ENCODE results near the gene MAP4K4. TPM values are rescaled to one million over a fixed set of nuclear protein-coding genes. Genes with fewer than 3 reads are reported as not detected.

The MAP4K4 gene
- total RNA-seq, 1 donor from 2014 or later: 166 TPM

GRCh38 chr2:101677658-101678057, 19.8 kb upstream of the MAP4K4 start:
- no peak overlapping the region for H3K4me3 Mint-ChIP-seq
- H3K27me3 Mint-ChIP-seq: no peaks in the 10 kb centered on the region
- peaks cover 3% of the 10 kb centered on the region for H3K9me3 Mint-ChIP-seq
- no peaks in the 10 kb centered on the region for H3K4me1 Mint-ChIP-seq (ENCODE audit: unreplicated experiment)
- H3K36me3 Mint-ChIP-seq: no peaks in the 10 kb centered on the region
- DNase-seq (ENCODE audit: extremely low spot score, unreplicated experiment): no peak
- no peak overlapping the region for H3K27ac Mint-ChIP-seq
- TF ChIP-seq CTCF (conservative IDR thresholded peaks at IDR 0.05): no peak

GRCh38 chr2:101678379-101678778, 19.1 kb upstream of the MAP4K4 start:
- Mint-ChIP-seq H3K9me3 (peaks cover 3% of the 10 kb centered on the region), H3K4me3 (no peak overlapping the region), H3K27ac (no peak overlapping the region), H3K27me3 (no peaks in the 10 kb centered on the region), H3K36me3 (no peaks in the 10 kb centered on the region), H3K4me1 (ENCODE audit: unreplicated experiment) (no peaks in the 10 kb centered on the region)
- no peak for TF ChIP-seq CTCF (conservative IDR thresholded peaks at IDR 0.05)
- DNase-seq (ENCODE audit: extremely low spot score, unreplicated experiment): no peak

- H3K27ac Mint-ChIP-seq: no peak overlapping the region
- DNase-seq (ENCODE audit: extremely low spot score, unreplicated experiment): no peak
- H3K4me1 Mint-ChIP-seq (ENCODE audit: unreplicated experiment): no peaks in the 10 kb centered on the region
- TF ChIP-seq CTCF (conservative IDR thresholded peaks at IDR 0.05): no peak
- no peaks in the 10 kb centered on the region for H3K36me3 Mint-ChIP-seq
- peaks cover 3% of the 10 kb centered on the region for H3K9me3 Mint-ChIP-seq
- no peaks in the 10 kb centered on the region for H3K27me3 Mint-ChIP-seq
- H3K4me3 Mint-ChIP-seq: no peak overlapping the region
These were observed 18.3 kb upstream of the MAP4K4 start for GRCh38 chr2:101679037-101679726.

- no peaks in the 10 kb centered on the region for H3K36me3 Mint-ChIP-seq
- no peaks in the 10 kb centered on the region for H3K4me1 Mint-ChIP-seq (ENCODE audit: unreplicated experiment)
- peaks cover 3% of the 10 kb centered on the region for H3K9me3 Mint-ChIP-seq
- H3K27ac Mint-ChIP-seq: no peak overlapping the region
- no peak for DNase-seq (ENCODE audit: extremely low spot score, unreplicated experiment)
- no peaks in the 10 kb centered on the region for H3K27me3 Mint-ChIP-seq
- TF ChIP-seq CTCF (conservative IDR thresholded peaks at IDR 0.05): no peak
- no peak overlapping the region for H3K4me3 Mint-ChIP-seq
These were observed 17.6 kb upstream of the MAP4K4 start for GRCh38 chr2:101679801-101680487.

GRCh38 chr2:101682311-101682710, 15.2 kb upstream of the MAP4K4 start:
- no peaks in the 10 kb centered on the region for H3K4me1 Mint-ChIP-seq (ENCODE audit: unreplicated experiment)
- no peaks in the 10 kb centered on the region for H3K27me3 Mint-ChIP-seq
- H3K9me3 Mint-ChIP-seq: no peaks in the 10 kb centered on the region
- DNase-seq (ENCODE audit: extremely low spot score, unreplicated experiment): no peak
- no peak overlapping the region for H3K27ac Mint-ChIP-seq
- no peak overlapping the region for H3K4me3 Mint-ChIP-seq
- no peak for TF ChIP-seq CTCF (conservative IDR thresholded peaks at IDR 0.05)
- H3K36me3 Mint-ChIP-seq: no peaks in the 10 kb centered on the region

All from type B pancreatic cell (in vitro differentiated cells).